Measurements from ENCODE around the gene DNAL4. TPM values are rescaled to one million over a fixed set of nuclear protein-coding genes. Genes with fewer than 3 reads are reported as not detected.

The DNAL4 gene
- total and polyA plus RNA-seq, 10 of the 15 experiments (the other 5 are each of a cell fraction or from before 2014, with no cell fraction given): 0.35 to 8.5 (median 6.3) TPM; not detected in 1

DNA sequence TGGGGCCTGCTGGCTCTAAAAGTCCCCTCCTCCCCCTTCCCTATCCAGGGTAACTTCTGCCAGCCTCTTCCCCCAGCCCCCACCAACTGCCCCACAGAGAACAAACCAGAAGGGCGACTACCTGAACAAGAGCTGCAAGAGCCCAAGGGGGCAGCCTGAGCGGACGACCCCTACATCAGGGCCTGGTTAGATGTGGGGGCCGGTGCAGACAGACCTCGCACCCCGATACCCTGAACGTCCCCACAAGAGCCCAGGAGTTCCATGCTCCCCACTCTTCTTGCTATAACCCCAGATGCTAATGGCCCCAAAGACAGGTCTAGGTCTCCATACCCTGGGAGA lies 58.8 kb downstream of the DNAL4 start:
- ChIA-PET POLR2A (no interaction called here), RAD21 (ENCODE audit: unreplicated experiment) (interaction anchor here (0.8 kb wide), 2 partner anchors 16 to 34 kb away, joined by 3 to 4 read pairs; no protein-coding TSS in a partner anchor), SMC1A (ENCODE audit: uncharacterized antibody, unreplicated experiment) (interaction anchor here (0.5 to 0.6 kb wide), 2 partner anchors 23 to 42 kb away, joined by 3 read pairs; no protein-coding TSS in a partner anchor), CTCF (interaction anchor here (1.1 to 3.7 kb wide), 5 partner anchors 11 to 134 kb away, joined by 3 to 26 read pairs (median 5); no protein-coding TSS in a partner anchor)
- no peak overlapping the region for H3K4me3 ChIP-seq
- FAIRE-seq: no peak
- no peaks in the 10 kb centered on the region for H3K4me1 ChIP-seq (ENCODE audit: control insufficient read depth, insufficient read depth, low read length)
- no peak for DNase-seq (ENCODE audit: low read depth, low spot score)
- no peaks in the 10 kb centered on the region for H3K79me2 ChIP-seq (ENCODE audit: control insufficient read depth, insufficient read depth, low read length)
- no peaks in the 10 kb centered on the region for H3K27me3 ChIP-seq (replicated peaks in 1 of 2; ENCODE audit: control insufficient read depth in 2 of 2, insufficient read depth in 2 of 2, low read length in 1 of 2)
- 95% methylated on average over 7 of the region's 7 CpGs for WGBS (ENCODE audit: insufficient coverage, insufficient replicate concordance, low lambda C conversion rate, missing lambda C conversion rate)
- no TSS peak for BruUV-seq (replicated peaks)
- peaks cover 2% of the 10 kb centered on the region; the same call in 1 of the 2 replicates for H4K20me1 ChIP-seq (ENCODE audit: control insufficient read depth, insufficient read depth)
- H3K27ac ChIP-seq (ENCODE audit: control insufficient read depth, insufficient read depth): no peak overlapping the region
- TF ChIP-seq, protein P1, sequence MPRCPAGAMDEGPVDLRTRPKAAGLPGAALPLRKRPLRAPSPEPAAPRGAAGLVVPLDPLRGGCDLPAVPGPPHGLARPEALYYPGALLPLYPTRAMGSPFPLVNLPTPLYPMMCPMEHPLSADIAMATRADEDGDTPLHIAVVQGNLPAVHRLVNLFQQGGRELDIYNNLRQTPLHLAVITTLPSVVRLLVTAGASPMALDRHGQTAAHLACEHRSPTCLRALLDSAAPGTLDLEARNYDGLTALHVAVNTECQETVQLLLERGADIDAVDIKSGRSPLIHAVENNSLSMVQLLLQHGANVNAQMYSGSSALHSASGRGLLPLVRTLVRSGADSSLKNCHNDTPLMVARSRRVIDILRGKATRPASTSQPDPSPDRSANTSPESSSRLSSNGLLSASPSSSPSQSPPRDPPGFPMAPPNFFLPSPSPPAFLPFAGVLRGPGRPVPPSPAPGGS (IDR thresholded peaks at IDR 0.05; ENCODE audit: borderline replicate concordance, insufficient read depth, low read depth, low read length, poor library complexity, severe bottlenecking): peak; percentile 19
- TF ChIP-seq EED (IDR thresholded peaks at IDR 0.05; ENCODE audit: low read depth) (no peak), SUPT20H (IDR thresholded peaks at IDR 0.05; ENCODE audit: borderline replicate concordance, control insufficient read depth, low read depth, low read length) (no peak), POLR2A (IDR thresholded peaks at IDR 0.05; ENCODE audit: low read depth, low read length) (0 out of 2 replicates have a peak, but pooled peaks have one; percentile 27)
- TF ChIP-seq, protein P2, sequence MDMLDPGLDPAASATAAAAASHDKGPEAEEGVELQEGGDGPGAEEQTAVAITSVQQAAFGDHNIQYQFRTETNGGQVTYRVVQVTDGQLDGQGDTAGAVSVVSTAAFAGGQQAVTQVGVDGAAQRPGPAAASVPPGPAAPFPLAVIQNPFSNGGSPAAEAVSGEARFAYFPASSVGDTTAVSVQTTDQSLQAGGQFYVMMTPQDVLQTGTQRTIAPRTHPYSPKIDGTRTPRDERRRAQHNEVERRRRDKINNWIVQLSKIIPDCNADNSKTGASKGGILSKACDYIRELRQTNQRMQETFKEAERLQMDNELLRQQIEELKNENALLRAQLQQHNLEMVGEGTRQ (IDR thresholded peaks at IDR 0.05; ENCODE audit: borderline replicate concordance, low read depth, low read length): no peak
- no peak for ATAC-seq
- no peak overlapping the region for H3K9ac ChIP-seq (ENCODE audit: control insufficient read depth, insufficient read depth, low read length)
- in situ Hi-C loops (cut with MboI): no loop called here
- H2AFZ ChIP-seq (ENCODE audit: control insufficient read depth, low read depth, low read length): no peak overlapping the region
- intact Hi-C loops (cut with micrococcal nuclease; ENCODE audit: unreplicated experiment): no loop called here
- peaks cover 29 to 66% of the 10 kb centered on the region in 2 experiments for H3K36me3 ChIP-seq (ENCODE audit: control insufficient read depth in 2 of 2, insufficient read depth in 2 of 2, low read length in 1 of 2)
- H3K4me2 ChIP-seq (ENCODE audit: control insufficient read depth, insufficient read depth): no peak overlapping the region
- no peaks in the 10 kb centered on the region for H3K9me3 ChIP-seq (replicated peaks; ENCODE audit: control insufficient read depth, insufficient read depth, low read length)
